Cardiac muscle cell (in vitro differentiated cells and primary cell): Measurements from ENCODE around the gene NFATC3. TPM values are rescaled to one million over a fixed set of nuclear protein-coding genes. Genes with fewer than 3 reads are reported as not detected.

Source experiments
- DNase-seq, 2 donors: peaks; one replicate each; pipeline versions ENCODE4 v3.0.0 to v3.0.0-alpha.2; 2010 to 2017; ENCODE audit warnings: low read depth in 1 of 2, low spot score in 1 of 2
- H3K27ac ChIP-seq: fragments of 200-600 bp; sonication (generic); 2 replicates; pipeline ENCODE4 v1.5.1; 2016
- H3K27me3 ChIP-seq: fragments of 200-600 bp; sonication (generic); 2 replicates; pipeline ENCODE4 v1.6.0; 2016; ENCODE audit warnings: control low read depth
- H3K36me3 ChIP-seq: fragments of 200-600 bp; sonication (generic); 2 replicates; pipeline ENCODE4 v1.5.1; 2016; ENCODE audit warnings: control low read depth
- H3K4me1 ChIP-seq: fragments of 200-600 bp; sonication (generic); 2 replicates; pipeline ENCODE4 v1.8.1; 2017; ENCODE audit warnings: low read depth, mild to moderate bottlenecking, mixed run types
- H3K4me3 ChIP-seq: fragments of 200-600 bp; sonication (generic); 2 replicates; pipeline ENCODE4 v1.5.1; 2016; ENCODE audit warnings: mild to moderate bottlenecking
- H3K9me3 ChIP-seq: fragments of 200-600 bp; sonication (generic); 2 replicates; pipeline ENCODE4 v1.5.1; 2017; ENCODE audit warnings: low read depth, mild to moderate bottlenecking, control low read depth
- CTCF ChIP-seq: IDR thresholded peaks from 2 replicates; pipeline ENCODE4 v1.5.1; 2012; ENCODE audit warnings: low read depth, mild to moderate bottlenecking, low read length
- polyA plus RNA-seq: library from polyadenylated mRNA; unstranded; fragments of >200 nt; fragmentation: Nextera tagmentation; extraction: Ambion mirVana; gene quantifications from 2 replicates; pipeline ENCODE4 v1.2.1, GENCODE V29; 2016
- total RNA-seq: library from RNA; depleted of rRNA; stranded (reverse); fragments of >200 nt; gene quantifications from 2 replicates; pipeline ENCODE4 v1.2.3, GENCODE V29; 2016

The NFATC3 gene
- total and polyA plus RNA-seq, 2 experiments from 2014 or later: 13.6 to 26.2 TPM

- TF ChIP-seq CTCF: no peak
- no peaks in the 10 kb centered on the region for H3K4me1 ChIP-seq
- no peaks in the 10 kb centered on the region for H3K27me3 ChIP-seq
- H3K4me3 ChIP-seq: no peak overlapping the region
- no peak overlapping the region for H3K27ac ChIP-seq
- no peaks in the 10 kb centered on the region for H3K36me3 ChIP-seq
- no peak for DNase-seq
- no peaks in the 10 kb centered on the region for H3K9me3 ChIP-seq
These were observed 130.1 kb downstream of the NFATC3 start for GRCh38 chr16:68215302-68215701.

GRCh38 chr16:68216240-68216639, 131.1 kb downstream of the NFATC3 start:
- Histone ChIP-seq H3K27ac (no peak overlapping the region), H3K9me3 (no peaks in the 10 kb centered on the region), H3K4me3 (no peak overlapping the region), H3K36me3 (no peaks in the 10 kb centered on the region), H3K27me3 (no peaks in the 10 kb centered on the region), H3K4me1 (no peaks in the 10 kb centered on the region)
- no peak for TF ChIP-seq CTCF
- DNase-seq: no peak

- no peak for DNase-seq
- Histone ChIP-seq H3K27ac (no peak overlapping the region), H3K27me3 (no peaks in the 10 kb centered on the region), H3K4me1 (no peaks in the 10 kb centered on the region), H3K9me3 (no peaks in the 10 kb centered on the region), H3K4me3 (no peak overlapping the region), H3K36me3 (no peaks in the 10 kb centered on the region)
- no peak for TF ChIP-seq CTCF
These were observed 132.3 kb downstream of the NFATC3 start for GRCh38 chr16:68217506-68217905.

- Histone ChIP-seq H3K9me3 (no peaks in the 10 kb centered on the region), H3K4me1 (no peaks in the 10 kb centered on the region), H3K4me3 (no peak overlapping the region), H3K27ac (no peak overlapping the region), H3K36me3 (no peaks in the 10 kb centered on the region), H3K27me3 (no peaks in the 10 kb centered on the region)
- no peak for TF ChIP-seq CTCF
- no peak for DNase-seq
These were observed 134.7 kb downstream of the NFATC3 start for GRCh38 chr16:68219725-68220351.

- H3K4me3 ChIP-seq: no peak overlapping the region
- peaks cover 11% of the 10 kb centered on the region for H3K4me1 ChIP-seq
- H3K27ac ChIP-seq: no peak overlapping the region
- H3K27me3 ChIP-seq: no peaks in the 10 kb centered on the region
- H3K9me3 ChIP-seq: no peaks in the 10 kb centered on the region
- TF ChIP-seq CTCF: no peak
- no peak for DNase-seq
- no peaks in the 10 kb centered on the region for H3K36me3 ChIP-seq
These were observed 137.9 kb downstream of the NFATC3 start for GRCh38 chr16:68223072-68223471.
